Mesenchymal stem cell (in vitro differentiated cells and primary cell): Measurements from ENCODE around the gene NIF3L1.

Experiments used
- DNase-seq: peaks from one replicate; pipeline ENCODE4 v3.0.0-alpha.2; 2013
- H2AFZ ChIP-seq: one replicate; pipeline ENCODE4 v1.6.1; 2013; ENCODE audit warnings: low read depth, mild to moderate bottlenecking, control low read depth, inconsistent platforms, low read length, moderate library complexity
- H2AK5ac ChIP-seq: 2 replicates; pipeline ENCODE4 v1.6.1; 2013; ENCODE audit warnings: low read length, moderate library complexity, mild to moderate bottlenecking, inconsistent platforms; ENCODE audit not compliant: severe bottlenecking
- H2BK120ac ChIP-seq: one replicate; pipeline ENCODE4 v1.6.1; 2013; ENCODE audit warnings: low read depth, mild to moderate bottlenecking, inconsistent platforms, low read length, moderate library complexity
- H2BK12ac ChIP-seq, 2 experiments: one replicate each; pipeline ENCODE4 v1.6.1; 2013; ENCODE audit warnings: inconsistent platforms in 2 of 2, low read length in 2 of 2, mild to moderate bottlenecking in 2 of 2, moderate library complexity in 2 of 2, control low read depth in 1 of 2
- H2BK15ac ChIP-seq: one replicate; pipeline ENCODE4 v1.6.1; 2013; ENCODE audit warnings: mild to moderate bottlenecking, low read depth, inconsistent platforms; ENCODE audit not compliant: poor library complexity, severe bottlenecking
- H2BK5ac ChIP-seq: 2 replicates; pipeline ENCODE4 v1.6.1; 2013; ENCODE audit warnings: low read depth, mild to moderate bottlenecking, low read length, control low read depth, inconsistent platforms; ENCODE audit not compliant: poor library complexity, severe bottlenecking
- H3K14ac ChIP-seq, 2 experiments: one replicate each; pipeline ENCODE4 v1.6.1; 2013; ENCODE audit warnings: inconsistent platforms in 2 of 2, low read length in 2 of 2, control low read depth in 1 of 2, mild to moderate bottlenecking in 1 of 2, moderate library complexity in 1 of 2
- H3K18ac ChIP-seq, 2 experiments: one replicate each; pipeline ENCODE4 v1.6.1; 2013; ENCODE audit warnings: inconsistent platforms in 2 of 2, low read length in 2 of 2, control low read depth in 1 of 2, low read depth in 1 of 2, mild to moderate bottlenecking in 1 of 2
- H3K23ac ChIP-seq, 2 experiments: one replicate each; pipeline ENCODE4 v1.6.1; 2013; ENCODE audit warnings: inconsistent platforms in 2 of 2, low read length in 2 of 2, mild to moderate bottlenecking in 2 of 2, moderate library complexity in 2 of 2, control low read depth in 1 of 2
- H3K27ac ChIP-seq: 2 replicates; pipeline ENCODE4 v1.5.1; 2013; ENCODE audit warnings: mild to moderate bottlenecking, moderate library complexity, low read length, control low read depth, inconsistent platforms; ENCODE audit not compliant: poor library complexity, severe bottlenecking
- H3K27me3 ChIP-seq, 2 experiments: 2 replicates each; pipeline versions ENCODE4 v1.6.1 to v1.7.0; 2013; ENCODE audit warnings: low read length in 2 of 2, mild to moderate bottlenecking in 2 of 2, moderate library complexity in 2 of 2, control low read depth in 1 of 2, inconsistent platforms in 1 of 2; ENCODE audit not compliant: control insufficient read depth in 1 of 2, insufficient read depth in 1 of 2
- H3K36me3 ChIP-seq, 2 experiments: 2 replicates each; pipeline versions ENCODE4 v1.6.1 to v1.7.0; 2013; ENCODE audit warnings: low read length in 2 of 2, control low read depth in 1 of 2, inconsistent platforms in 1 of 2, low read depth in 1 of 2, mild to moderate bottlenecking in 1 of 2; ENCODE audit not compliant: insufficient read depth in 2 of 2, control insufficient read depth in 1 of 2
- H3K4ac ChIP-seq, 2 experiments: one replicate each; pipeline ENCODE4 v1.6.1; 2013; ENCODE audit warnings: inconsistent platforms in 2 of 2, low read length in 2 of 2, mild to moderate bottlenecking in 2 of 2, moderate library complexity in 2 of 2, control low read depth in 1 of 2, low read depth in 1 of 2
- H3K4me1 ChIP-seq: 2 replicates; pipeline ENCODE4 v1.6.1; 2013; ENCODE audit warnings: low read depth, low read length, control low read depth; ENCODE audit not compliant: control insufficient read depth, insufficient read depth
- H3K4me2 ChIP-seq: 2 replicates; pipeline ENCODE4 v1.6.1; 2013; ENCODE audit warnings: low read length, mild to moderate bottlenecking, inconsistent platforms; ENCODE audit not compliant: poor library complexity, severe bottlenecking
- H3K4me3 ChIP-seq, 2 experiments: 2 replicates each; pipeline versions ENCODE4 v1.5.1 to v1.7.0; 2013; ENCODE audit warnings: low read length in 2 of 2, mild to moderate bottlenecking in 2 of 2, control low read depth in 1 of 2, low read depth in 1 of 2; ENCODE audit not compliant: insufficient read depth in 1 of 2
- H3K79me1 ChIP-seq: replicated peaks from 2 replicates; pipeline ENCODE4 v1.6.1; 2013; ENCODE audit warnings: mild to moderate bottlenecking, control low read depth, low read length, inconsistent platforms; ENCODE audit not compliant: poor library complexity, severe bottlenecking
- H3K9ac ChIP-seq: 2 replicates; pipeline ENCODE4 v1.7.0; 2013; ENCODE audit warnings: mild to moderate bottlenecking, low read length, moderate library complexity
- H3K9me3 ChIP-seq: 2 replicates; pipeline ENCODE4 v1.7.0; 2013; ENCODE audit warnings: mild to moderate bottlenecking, low read length; ENCODE audit not compliant: control insufficient read depth
- H4K8ac ChIP-seq: one replicate; pipeline ENCODE4 v1.6.1; 2013; ENCODE audit warnings: inconsistent platforms, mild to moderate bottlenecking, low read length, moderate library complexity
- H4K91ac ChIP-seq: one replicate; pipeline ENCODE4 v1.6.1; 2013; ENCODE audit warnings: mild to moderate bottlenecking, low read length, inconsistent platforms
- WGBS: methylation state at CpG from one replicate; pipeline ENCODE4 v1.1.7; 2013; ENCODE audit warnings: mixed read lengths; 5-methylcytosine and 5-hydroxymethylcytosine counted together

Gene NIF3L1

DNA sequence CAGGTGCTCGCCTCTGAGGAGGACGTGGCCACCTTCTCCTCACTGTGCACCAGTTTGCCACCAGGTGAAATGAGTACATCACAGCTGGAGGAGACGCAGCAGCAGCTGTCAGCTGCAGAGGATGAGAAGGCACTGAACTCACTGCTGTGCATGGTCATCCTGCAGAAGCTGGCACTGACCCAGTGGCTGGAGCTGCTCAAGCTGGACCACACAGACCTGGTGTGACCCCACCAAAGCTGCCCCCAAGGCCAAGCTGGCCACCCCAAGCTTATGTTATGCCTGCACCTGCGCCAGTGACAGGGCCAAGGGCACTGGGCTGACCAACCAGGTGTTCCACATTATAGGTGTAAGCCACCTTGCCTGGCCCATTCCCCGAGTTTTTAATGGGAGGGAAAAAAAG, 44.0 kb upstream of the NIF3L1 start:
- no peak overlapping the region for H3K23ac ChIP-seq
- H3K4me2 ChIP-seq = no peak overlapping the region
- H3K18ac ChIP-seq = no peak overlapping the region
- no peak overlapping the region for H3K27ac ChIP-seq
- H3K4ac ChIP-seq = no peak overlapping the region
- no peaks in the 10 kb centered on the region for H3K9me3 ChIP-seq
- no peaks in the 10 kb centered on the region for H3K27me3 ChIP-seq
- H2AFZ ChIP-seq = no peak overlapping the region
- no peak overlapping the region for H2BK12ac ChIP-seq
- no peak overlapping the region for H4K91ac ChIP-seq
- H4K8ac ChIP-seq = no peak overlapping the region
- H3K36me3 ChIP-seq = peaks cover 0 to under 1% of the 10 kb centered on the region in 2 experiments
- H3K9ac ChIP-seq = no peak overlapping the region
- H2BK15ac ChIP-seq = no peak overlapping the region
- H3K14ac ChIP-seq = peak overlapping the region in 1 of 2 experiments; percentile 46
- H3K4me1 ChIP-seq = no peaks in the 10 kb centered on the region
- 97% methylated on average over 5 of the region's 5 CpGs for WGBS
- no peak overlapping the region for H3K4me3 ChIP-seq
- no peak for DNase-seq
- H3K79me1 ChIP-seq = no peaks in the 10 kb centered on the region
- H2BK120ac ChIP-seq = no peak overlapping the region
- no peak overlapping the region for H2AK5ac ChIP-seq
- H2BK5ac ChIP-seq = no peak overlapping the region

DNA sequence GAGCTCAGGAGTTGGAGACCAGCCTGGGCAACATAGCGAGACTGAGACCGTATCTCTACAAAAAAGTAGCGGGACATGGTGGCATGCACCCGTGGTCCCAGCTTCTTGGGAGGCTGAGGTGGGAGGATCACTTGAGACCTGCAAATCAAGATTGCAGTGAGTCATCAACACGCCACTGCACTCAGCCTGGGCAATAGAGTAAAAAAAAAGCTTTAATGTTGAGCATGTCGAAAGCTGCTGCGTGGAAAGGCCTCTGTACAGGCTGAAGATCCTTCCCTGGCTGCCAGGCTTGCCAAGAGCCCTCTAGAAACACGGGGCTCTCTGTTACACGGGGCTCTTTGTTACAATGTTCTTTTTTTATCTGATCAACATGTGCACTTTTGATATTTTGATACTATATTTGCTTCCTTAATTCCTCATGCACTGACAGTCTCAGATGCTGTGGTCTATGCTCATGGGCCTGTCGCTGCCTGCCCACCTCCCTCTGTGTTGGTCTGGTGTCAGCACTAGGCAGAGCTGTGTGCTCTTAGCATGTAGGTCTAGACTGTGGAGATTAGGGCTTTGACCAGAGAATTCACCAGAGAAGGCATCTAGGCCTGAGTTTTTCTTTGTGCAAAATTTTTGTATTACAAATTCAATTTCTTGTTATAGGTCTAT, 43.4 kb upstream of the NIF3L1 start:
- H3K9ac ChIP-seq = no peak overlapping the region
- H3K9me3 ChIP-seq = no peaks in the 10 kb centered on the region
- no peak overlapping the region for H3K27ac ChIP-seq
- no peaks in the 10 kb centered on the region for H3K4me1 ChIP-seq
- WGBS = 91% methylated on average over 10 of the region's 10 CpGs
- H2BK120ac ChIP-seq = no peak overlapping the region
- no peak overlapping the region for H3K18ac ChIP-seq
- H3K4ac ChIP-seq = no peak overlapping the region
- H2BK15ac ChIP-seq = no peak overlapping the region
- no peak overlapping the region for H4K91ac ChIP-seq
- no peak overlapping the region for H2AK5ac ChIP-seq
- H3K36me3 ChIP-seq = peaks cover 4 to 5% of the 10 kb centered on the region in 2 experiments
- H3K27me3 ChIP-seq = no peaks in the 10 kb centered on the region
- no peak overlapping the region for H2AFZ ChIP-seq
- no peak overlapping the region for H2BK12ac ChIP-seq
- no peak overlapping the region for H2BK5ac ChIP-seq
- H3K4me2 ChIP-seq = no peak overlapping the region
- H3K79me1 ChIP-seq = no peaks in the 10 kb centered on the region
- no peak overlapping the region for H3K4me3 ChIP-seq
- no peak for DNase-seq
- no peak overlapping the region for H3K23ac ChIP-seq
- H3K14ac ChIP-seq = no peak overlapping the region
- H4K8ac ChIP-seq = no peak overlapping the region

DNA sequence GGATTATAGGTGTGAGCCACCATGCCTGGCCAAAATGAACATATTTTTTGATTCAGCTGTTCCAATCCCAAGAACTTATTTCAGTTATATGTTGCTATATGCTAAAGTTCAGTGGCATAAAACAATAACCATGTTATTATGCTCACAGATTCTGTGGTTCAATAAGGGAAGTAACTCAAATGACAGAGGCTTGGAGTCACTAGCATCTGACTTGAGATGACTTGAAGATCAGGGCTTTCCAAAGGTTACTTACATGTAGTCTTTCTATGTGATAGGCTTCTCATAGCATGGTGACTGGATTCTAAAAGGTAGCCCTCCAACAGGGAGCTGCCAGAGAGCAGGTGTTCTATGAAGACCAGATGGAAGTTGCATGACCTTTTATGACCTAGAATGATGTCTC, 41.9 kb upstream of the NIF3L1 start:
- Histone ChIP-seq H3K14ac (no peak overlapping the region), H3K4me3 (no peak overlapping the region), H3K27ac (no peak overlapping the region), H3K9me3 (no peaks in the 10 kb centered on the region), H3K23ac (no peak overlapping the region), H2AK5ac (no peak overlapping the region), H4K8ac (no peak overlapping the region), H3K9ac (no peak overlapping the region), H3K4me1 (no peaks in the 10 kb centered on the region), H3K4ac (no peak overlapping the region), H2BK5ac (no peak overlapping the region), H2AFZ (no peak overlapping the region), H3K36me3 (peaks cover 11 to 18% of the 10 kb centered on the region in 2 experiments), H3K27me3 (no peaks in the 10 kb centered on the region), H3K79me1 (peaks cover under 1% of the 10 kb centered on the region), H2BK12ac (no peak overlapping the region), H2BK120ac (no peak overlapping the region), H3K18ac (no peak overlapping the region), H2BK15ac (no peak overlapping the region), H3K4me2 (no peak overlapping the region), H4K91ac (no peak overlapping the region)
- no peak for DNase-seq

DNA sequence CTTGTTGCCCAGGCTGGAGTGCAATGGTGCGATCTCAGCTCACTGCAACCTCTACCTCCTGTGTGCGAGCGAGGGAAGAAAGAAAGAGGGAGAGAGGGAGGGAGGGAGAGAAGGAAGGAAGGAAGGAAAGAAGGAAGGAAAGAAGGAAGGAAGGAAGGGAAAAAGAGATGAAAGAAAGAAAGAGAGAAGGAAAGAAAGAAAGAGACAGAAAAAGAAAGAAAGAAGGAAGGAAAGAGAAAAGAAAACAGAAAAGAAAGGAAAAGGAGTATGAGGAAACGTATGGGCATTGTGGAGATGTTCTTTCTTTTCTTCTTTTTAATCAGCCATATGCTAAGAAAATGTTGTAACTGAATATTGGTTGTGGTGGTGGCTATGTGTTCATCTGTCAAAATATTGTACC, 41.2 kb upstream of the NIF3L1 start:
- H4K8ac ChIP-seq = no peak overlapping the region
- H2BK120ac ChIP-seq = no peak overlapping the region
- no peak for DNase-seq
- no peak overlapping the region for H2BK12ac ChIP-seq
- H3K23ac ChIP-seq = no peak overlapping the region
- H3K79me1 ChIP-seq = peaks cover 3% of the 10 kb centered on the region
- H3K4ac ChIP-seq = no peak overlapping the region
- H3K14ac ChIP-seq = no peak overlapping the region
- no peaks in the 10 kb centered on the region for H3K4me1 ChIP-seq
- 88% methylated on average over 4 of the region's 4 CpGs for WGBS
- no peaks in the 10 kb centered on the region for H3K27me3 ChIP-seq
- H3K9me3 ChIP-seq = no peaks in the 10 kb centered on the region
- no peak overlapping the region for H2AFZ ChIP-seq
- no peak overlapping the region for H2BK15ac ChIP-seq
- peaks cover 11 to 25% of the 10 kb centered on the region in 2 experiments for H3K36me3 ChIP-seq
- H3K18ac ChIP-seq = no peak overlapping the region
- H2BK5ac ChIP-seq = no peak overlapping the region
- H3K27ac ChIP-seq = no peak overlapping the region
- H3K9ac ChIP-seq = no peak overlapping the region
- H3K4me2 ChIP-seq = no peak overlapping the region
- H4K91ac ChIP-seq = no peak overlapping the region
- H2AK5ac ChIP-seq = no peak overlapping the region
- no peak overlapping the region for H3K4me3 ChIP-seq
